D341Med (cell line): ENCODE data around the gene P2RY12.

Source experiments
- DNase-seq: peaks from one replicate; pipeline ENCODE4 v3.0.0; 2012; ENCODE audit warnings: low spot score

The P2RY12 gene

DNA sequence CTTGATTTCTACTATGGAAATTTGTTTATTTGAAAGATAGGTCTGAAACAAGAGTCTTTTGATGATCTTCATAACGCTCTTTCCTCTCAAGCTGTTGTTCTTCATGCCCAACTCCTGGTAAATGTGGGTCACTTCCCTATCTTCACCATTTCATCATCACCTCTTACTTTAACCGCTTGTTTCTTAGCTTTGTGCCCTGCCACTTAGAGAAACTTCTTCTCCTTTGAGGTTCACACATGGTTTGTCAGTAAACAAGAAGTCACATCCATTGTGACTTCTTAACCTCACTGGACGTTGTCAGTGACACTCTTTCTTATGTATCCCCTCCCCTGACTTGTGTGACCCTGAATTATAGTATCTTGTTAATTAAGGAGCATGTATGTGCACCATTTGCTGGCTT lies 38.3 kb downstream of the P2RY12 start:
- DNase-seq: no peak

DNA sequence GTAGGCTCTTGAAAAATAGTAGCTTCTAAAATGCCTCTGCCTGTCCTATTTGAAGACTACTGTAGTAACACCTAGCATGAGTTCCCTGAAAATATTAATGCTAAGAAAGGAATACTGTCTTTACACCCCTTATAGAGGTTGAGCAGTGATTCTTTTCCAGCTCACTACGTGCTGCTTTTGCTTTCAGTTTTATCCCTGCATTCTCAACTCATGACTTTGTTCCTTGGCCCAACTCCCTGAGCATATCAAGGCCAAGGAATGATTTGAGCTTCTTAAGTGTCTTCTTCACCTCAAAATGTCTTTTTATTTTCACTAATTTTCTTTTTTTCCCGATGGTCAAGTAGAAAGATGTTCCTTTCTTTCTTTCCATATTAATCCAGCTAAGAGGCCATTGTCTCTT lies 38.7 kb downstream of the P2RY12 start:
- no peak for DNase-seq

- no peak for DNase-seq
These were observed 52.9 kb downstream of the P2RY12 start for GRCh38 chr3:151331696-151332095.

GRCh38 chr3:151330899-151331298 lies 53.7 kb downstream of the P2RY12 start:
- DNase-seq: no peak

DNA sequence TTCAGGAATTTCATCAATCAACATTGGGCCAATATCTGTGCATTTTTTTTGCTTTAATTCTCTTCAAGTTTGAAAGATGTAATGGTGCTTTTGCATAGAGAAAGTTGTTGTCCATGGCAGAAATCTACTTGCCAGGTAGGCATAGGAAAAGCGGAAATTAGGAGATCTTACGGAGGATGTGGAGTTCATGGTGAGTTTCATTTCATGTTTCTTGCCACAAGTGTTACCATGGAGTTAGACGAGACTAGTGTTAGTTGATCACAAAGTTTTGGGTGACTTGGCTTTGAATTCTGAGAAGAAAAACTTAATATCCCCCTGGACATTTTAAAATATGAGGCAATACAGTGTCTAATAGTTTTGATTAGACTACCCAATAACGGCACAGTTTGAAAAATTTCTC lies 54.2 kb downstream of the P2RY12 start:
- no peak for DNase-seq

GRCh38 chr3:151329363-151329762 lies 55.2 kb downstream of the P2RY12 start, which contains the start of gene P2RY13:
Gene P2RY13 (minus strand): TSS chr3:151329549. CDS start chr3:151329528, 21 bp downstream.
- DNase-seq: no peak

DNA sequence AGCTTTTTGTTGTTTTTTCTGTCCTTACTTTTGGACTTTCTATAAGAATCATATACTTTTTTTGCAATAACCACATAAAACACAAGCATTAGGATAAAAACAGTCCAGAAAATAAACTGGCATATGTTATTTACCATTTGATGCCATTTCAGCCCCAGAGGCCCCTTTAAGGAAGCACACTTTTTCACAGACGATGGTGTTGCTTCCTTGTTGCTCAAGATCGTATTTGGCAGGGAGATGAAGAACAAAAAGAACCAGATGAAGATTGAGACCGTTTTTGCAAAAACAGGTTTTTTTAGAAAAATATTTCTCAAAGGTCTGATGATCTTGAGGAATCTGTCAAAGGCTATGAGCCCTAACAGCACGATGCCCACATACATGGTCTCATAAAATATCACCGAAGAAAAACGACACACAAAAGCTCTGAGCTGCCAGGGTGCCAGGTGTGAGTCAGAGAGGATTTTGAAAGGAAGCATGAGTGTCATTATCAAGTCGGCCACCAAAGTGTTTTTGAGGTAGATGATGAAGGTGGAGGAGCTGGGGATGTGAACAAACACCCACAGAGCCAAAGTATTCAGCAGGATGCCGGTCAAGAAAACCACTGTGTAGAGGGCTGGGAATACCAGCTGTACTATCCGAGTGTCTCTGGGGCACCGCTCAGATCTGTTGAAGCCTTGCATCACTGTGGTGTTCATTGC lies 56.1 kb downstream of the P2RY12 start:
- no peak for DNase-seq

- DNase-seq: no peak
These were observed 56.9 kb downstream of the P2RY12 start for GRCh38 chr3:151327571-151328198.

DNA sequence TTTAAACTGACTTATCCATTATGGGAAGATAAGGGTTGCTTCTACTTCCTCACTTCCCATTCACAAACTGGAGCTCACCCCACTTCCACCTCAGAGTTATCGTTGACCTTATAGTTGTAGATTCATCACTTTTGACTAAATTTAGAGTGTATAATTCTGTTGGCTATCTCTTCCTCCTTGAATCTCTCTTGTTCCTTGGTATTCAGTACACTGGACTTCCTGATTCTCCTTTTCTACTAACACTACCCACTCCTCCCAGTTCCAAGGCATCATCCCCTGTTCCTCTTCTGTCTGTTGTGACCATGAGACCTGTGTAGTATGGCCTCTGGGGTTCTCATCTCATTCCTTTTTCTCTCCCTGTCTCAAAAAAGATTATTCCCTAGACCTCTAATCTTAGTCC lies 62.0 kb downstream of the P2RY12 start:
- no peak for DNase-seq

DNA sequence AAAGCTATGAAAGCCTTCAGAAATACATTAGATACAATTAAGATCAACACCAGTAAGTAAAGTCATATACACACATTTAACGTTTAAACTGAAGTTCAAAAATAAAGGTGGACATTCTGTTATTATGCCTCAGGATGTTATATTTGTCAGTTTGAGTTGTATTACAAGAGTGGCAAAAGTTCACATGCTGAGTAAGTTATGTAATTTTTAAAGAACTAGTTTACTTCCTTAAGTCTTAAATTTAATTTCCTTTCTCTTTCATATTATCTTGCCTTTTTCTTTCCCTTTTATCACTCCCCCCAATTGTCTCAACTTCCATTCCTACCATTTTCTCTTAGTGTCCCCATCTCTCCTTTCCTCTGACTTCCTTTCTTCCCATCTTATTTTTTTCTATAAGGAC lies 63.0 kb downstream of the P2RY12 start:
- DNase-seq: no peak

- no peak for DNase-seq
These were observed 64.4 kb downstream of the P2RY12 start for GRCh38 chr3:151320131-151320530.

DNA sequence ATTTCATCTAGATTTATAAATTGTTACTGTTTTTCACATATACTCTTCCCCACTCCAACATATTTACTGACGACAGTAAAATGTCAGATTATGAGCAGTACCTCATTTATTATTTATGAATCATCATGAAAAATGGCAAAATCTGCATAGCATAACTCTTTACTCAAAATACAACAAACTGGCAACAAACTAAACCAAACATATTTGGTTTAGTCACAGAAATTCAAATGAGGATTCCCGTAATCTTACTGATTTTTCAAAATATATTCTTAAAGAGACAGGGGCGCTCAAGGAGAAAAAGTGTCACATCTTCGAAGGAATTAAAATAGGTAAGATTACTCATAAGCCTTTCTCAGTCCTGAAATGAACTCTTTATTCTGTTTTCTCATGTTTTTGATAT lies 64.9 kb downstream of the P2RY12 start:
- DNase-seq: no peak

DNA sequence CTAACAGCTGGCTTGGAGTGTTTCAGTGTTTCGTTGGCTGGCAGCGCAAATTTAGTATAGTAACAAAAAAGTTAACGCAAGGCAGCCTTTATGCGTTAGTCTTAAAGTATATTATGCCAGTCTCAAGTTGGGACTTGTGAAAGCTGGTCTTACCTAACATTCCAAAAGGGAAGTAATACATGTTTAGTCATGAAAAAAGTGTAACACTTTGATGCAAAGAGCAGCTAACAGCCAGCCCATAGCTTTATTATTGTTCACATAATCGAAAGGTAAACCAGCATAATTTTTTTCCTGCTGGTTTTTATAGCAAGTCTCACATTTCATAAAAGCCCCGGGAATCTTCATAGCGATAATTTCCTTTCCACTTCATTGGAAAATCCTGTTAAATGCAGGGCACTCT lies 65.6 kb downstream of the P2RY12 start:
- DNase-seq: no peak

DNA sequence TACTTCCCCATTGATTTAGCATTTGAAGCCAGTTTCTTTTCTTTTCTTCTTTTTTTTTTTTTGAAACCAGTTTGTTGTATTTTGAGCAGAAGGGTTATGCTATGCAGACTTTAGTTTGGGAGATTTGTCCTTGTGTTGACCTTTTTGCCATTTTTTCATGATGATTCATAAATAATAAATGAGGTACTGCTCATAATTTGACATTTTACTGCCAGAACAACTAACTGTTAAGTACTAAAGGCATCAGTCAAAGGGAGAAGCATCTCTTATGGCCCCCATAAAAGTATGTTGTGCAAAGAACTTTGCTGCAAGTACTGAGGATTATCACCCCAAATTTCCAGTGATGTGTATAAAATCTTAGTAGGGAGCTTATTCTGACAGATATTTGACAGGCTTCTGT lies 66.2 kb downstream of the P2RY12 start:
- DNase-seq: no peak

DNA sequence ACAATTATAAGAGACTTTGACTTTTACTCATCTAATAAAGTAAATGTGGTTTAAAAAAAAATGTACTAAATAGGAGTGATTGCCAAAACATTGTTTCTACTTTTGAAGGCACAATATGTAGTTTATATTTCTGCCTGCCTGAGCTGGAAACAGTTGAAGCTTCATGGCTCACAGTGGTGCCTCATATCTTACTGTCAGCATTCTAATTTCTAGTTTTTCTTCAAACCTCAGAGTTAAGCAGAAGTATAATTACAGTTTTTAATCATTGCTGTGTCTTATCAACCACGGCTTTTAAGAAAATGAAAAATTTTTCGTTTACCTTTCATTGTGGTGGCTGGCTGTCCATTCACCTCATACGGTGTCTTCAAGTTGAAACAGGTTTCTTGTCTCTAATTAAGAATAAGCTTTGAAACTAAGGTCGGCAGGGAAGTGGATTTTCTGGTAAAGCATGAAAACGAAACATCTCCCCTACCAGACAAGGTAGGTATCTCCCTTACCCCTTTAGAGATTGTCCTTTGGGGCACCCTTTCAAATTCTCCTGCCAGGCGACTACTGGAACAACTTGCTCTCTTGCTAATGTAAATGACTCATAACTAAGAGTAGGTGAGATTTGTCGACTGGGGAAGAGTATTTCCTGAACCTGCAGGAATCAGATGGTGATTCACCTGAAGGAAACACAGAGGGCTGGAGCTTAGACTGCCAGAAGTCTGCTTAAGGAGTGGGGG lies 68.1 kb downstream of the P2RY12 start, which contains the start of gene GPR87:
Gene GPR87 (minus strand): TSS at position 554 of the 725 bp plus-strand sequence. CDS start 16,720 bp downstream, outside the sequence.
- DNase-seq: no peak

- DNase-seq: no peak
These were observed 68.7 kb downstream of the P2RY12 start for GRCh38 chr3:151315846-151316245.

DNA sequence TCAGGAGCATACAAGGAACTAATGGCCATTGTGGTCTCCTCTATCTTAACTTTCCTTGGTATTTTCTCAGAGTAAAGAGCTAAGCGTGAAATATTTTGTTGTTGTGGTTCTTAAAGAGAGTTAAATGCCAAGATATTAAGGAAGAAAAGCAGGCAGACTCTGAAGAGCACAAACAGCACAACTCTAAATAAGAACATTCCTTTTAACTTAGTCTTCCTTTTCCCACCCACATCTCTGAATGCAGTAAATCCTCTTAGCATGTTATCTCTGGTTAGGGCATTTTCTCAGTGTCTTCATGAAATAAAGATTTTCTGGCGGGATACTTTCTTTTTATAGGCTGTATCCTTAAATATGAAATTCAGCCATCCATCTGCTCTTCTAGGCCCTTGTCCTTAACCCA lies 69.4 kb downstream of the P2RY12 start:
- DNase-seq: no peak

GRCh38 chr3:151314593-151314992 lies 70.0 kb downstream of the P2RY12 start:
- no peak for DNase-seq

DNA sequence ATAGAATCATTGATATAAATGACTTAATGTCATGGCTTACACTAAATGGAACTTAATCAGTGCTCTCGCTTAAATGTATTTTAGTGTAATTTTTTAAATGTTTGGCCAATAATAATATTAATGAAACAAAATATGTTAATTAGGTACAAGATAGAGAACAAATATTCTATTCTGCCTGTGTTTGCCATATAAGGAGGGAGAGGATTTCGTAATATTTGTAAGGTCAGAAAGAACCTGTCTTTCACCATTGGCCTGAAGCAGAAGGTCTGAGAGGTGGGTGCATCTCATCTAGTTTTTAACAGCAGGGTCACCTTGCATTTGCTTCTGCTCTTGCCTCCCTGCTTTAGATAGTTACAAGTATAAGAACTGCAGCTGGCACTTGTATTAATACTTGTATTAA lies 70.4 kb downstream of the P2RY12 start:
- DNase-seq: no peak

DNA sequence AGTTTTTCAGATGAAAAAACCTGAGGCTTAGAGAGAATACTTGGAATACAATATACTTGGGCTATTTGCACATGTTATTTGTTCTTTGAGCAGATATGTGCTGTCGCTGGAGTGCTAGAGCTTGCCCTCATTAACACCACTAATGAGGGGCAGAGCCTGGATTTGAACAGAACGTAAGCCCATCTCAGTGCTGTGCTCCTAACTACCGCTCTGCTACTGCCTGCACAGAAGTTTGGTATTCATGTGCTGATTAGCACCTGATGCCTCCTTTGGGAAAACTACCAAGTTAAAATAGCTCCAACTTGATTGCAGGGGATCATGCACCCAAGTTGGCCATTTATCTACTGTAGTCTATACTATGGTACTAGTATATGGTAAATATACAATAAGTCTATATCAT lies 71.6 kb downstream of the P2RY12 start:
- no peak for DNase-seq

DNA sequence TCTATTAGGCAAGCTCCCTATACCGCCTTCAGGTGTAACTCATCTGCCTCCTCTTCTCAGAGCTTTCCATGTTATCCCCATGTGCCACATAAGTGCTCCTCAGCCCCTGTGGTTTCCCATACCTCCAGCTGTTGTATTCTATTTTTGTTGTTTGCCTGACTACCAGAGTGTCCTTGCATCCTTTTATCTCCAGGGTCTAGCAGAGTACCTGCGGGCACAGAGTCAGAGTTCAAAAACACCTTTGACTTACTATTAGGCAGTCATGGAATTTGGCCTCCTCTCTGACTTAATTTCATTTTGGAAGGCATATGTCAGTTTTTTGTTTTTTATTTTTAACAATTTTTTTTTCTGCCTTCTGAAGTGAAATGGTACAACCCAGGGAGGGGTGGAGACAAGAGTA lies 75.0 kb downstream of the P2RY12 start:
- DNase-seq: no peak

DNA sequence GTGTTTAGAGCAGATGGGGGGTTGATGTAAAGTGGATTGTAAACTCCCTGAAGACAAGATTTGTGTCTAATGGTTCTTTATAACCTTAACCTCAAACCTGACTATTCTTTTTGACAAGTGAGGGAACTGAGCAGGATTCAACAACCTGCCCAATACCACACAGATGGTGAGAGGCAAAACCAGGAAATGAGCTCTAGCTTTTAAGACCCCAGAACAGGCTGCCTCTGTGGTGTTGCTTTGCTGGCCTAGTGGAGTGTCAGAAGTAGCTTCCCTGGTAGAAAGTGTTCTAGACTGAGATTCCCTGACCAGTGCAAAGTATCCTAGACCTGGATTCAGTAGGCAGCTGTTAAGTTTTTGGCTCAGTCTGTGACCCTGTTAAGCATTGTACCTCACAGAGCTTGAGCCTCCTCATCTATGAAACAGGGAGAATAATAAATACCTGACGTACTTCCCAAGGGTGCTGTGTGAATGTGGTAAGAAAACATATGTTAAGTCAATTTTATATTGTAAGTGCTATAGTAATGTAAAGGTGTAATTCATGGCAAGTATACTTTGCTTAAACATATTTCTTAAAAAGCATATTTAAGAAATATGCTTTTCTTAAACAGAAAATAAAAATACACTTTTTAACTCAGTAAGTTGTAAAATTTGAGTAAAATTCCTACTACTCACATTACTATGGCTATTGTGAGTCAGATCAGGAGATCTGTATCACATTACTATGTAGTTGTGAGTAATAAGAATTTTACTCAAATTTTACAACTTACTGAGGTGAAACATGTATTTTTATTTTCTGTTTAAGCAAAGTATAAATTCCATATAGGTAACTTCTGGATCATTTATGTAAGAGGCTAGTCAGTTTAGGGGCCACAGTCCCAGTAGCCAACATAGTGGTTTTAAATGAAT lies 76.7 kb downstream of the P2RY12 start:
- no peak for DNase-seq
